ENCODE measurements around the gene NELFA.

NELFA gene

DNA sequence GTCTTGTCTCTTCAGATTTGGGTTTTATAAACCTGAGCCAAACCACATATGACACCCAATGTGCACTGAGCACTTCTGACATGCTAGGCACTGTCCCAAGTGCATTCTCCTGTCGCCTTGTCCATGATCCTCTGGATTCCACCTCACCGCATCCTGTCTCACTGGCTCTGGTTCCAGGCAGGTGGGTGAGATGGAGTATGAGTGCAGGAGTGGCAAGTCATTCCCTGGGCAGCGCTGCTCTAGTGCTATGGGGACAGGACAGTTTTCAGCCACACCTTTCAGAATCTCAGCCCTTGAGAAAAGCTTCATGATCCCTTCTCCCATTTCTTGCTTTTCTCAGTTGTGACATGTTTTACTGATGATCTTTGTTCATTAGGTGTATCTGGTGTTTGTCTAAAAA lies 71.2 kb downstream of the NELFA start:
- no peaks in the 10 kb centered on the region for H3K9me3 Mint-ChIP-seq
- H3K27ac Mint-ChIP-seq: no peak overlapping the region
- no peaks in the 10 kb centered on the region for H3K4me1 Mint-ChIP-seq (ENCODE audit: low read depth)
- H3K27me3 Mint-ChIP-seq: no peaks in the 10 kb centered on the region
- no peak overlapping the region for H3K4me3 Mint-ChIP-seq
- peaks cover 47% of the 10 kb centered on the region for H3K36me3 Mint-ChIP-seq (ENCODE audit: low read depth)

DNA sequence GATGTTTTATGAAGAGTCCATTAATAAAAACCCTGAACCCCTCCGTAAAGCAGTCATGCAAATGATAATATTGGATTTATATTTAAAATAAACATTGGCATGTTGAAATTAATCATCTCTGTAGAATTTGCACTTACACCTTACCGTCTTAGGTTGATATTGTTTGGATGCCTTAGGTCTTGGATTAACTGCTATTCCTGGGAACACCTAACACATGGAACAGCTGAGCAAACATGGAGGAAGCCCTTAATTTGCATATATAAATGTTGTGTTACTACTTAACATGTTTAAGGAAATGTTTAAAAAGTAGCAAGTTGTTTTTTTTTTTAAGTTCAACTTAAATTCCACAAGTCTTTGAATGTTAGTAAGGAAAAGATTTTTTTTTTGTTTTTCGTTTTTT lies 75.1 kb downstream of the NELFA start:
- peaks cover 3% of the 10 kb centered on the region for H3K4me1 Mint-ChIP-seq (ENCODE audit: low read depth)
- no peaks in the 10 kb centered on the region for H3K9me3 Mint-ChIP-seq
- no peak overlapping the region for H3K4me3 Mint-ChIP-seq
- H3K27me3 Mint-ChIP-seq: no peaks in the 10 kb centered on the region
- no peak overlapping the region for H3K27ac Mint-ChIP-seq
- H3K36me3 Mint-ChIP-seq (ENCODE audit: low read depth): peaks cover 45% of the 10 kb centered on the region

- peaks cover 9% of the 10 kb centered on the region for H3K4me1 Mint-ChIP-seq (ENCODE audit: low read depth)
- H3K9me3 Mint-ChIP-seq: no peaks in the 10 kb centered on the region
- no peak overlapping the region for H3K27ac Mint-ChIP-seq
- peaks cover 49% of the 10 kb centered on the region for H3K36me3 Mint-ChIP-seq (ENCODE audit: low read depth)
- H3K27me3 Mint-ChIP-seq: no peaks in the 10 kb centered on the region
- no peak overlapping the region for H3K4me3 Mint-ChIP-seq
Measured at GRCh38 chr4:1932736-1933135, 76.0 kb downstream of the NELFA start.

All from stimulated activated naive CD8-positive, alpha-beta T cell treated with anti-CD3 and anti-CD28 coated beads, Interleukin-15, Interleukin-2, amounts not matched to agents 100 ng/mL and 50 ng/mL, for 24 hours (primary cell).